Lung (tissue), 12 donors: ENCODE data around the gene COL1A1. TPM values are rescaled to one million over a fixed set of nuclear protein-coding genes. Genes with fewer than 3 reads are reported as not detected.

Experiments used
- ATAC-seq: fragments of 200-7000 bp; cut with Tn5 transposase; one replicate; pipeline ENCODE4 v1.9.1; 2020; ENCODE audit warnings: moderate number of reproducible peaks; ENCODE audit not compliant: insufficient read depth, low FRiP score
- DNase-seq, 3 donors: peaks; one replicate each; pipeline ENCODE4 v3.0.0-alpha.2; 2013 to 2017
- H3K27ac ChIP-seq, 2 donors: one replicate each; pipeline ENCODE4 v1.5.1; 2013; ENCODE audit warnings: mild to moderate bottlenecking in 2 of 2, moderate library complexity in 2 of 2, control low read depth in 1 of 2, inconsistent platforms in 1 of 2, low read depth in 1 of 2, low read length in 1 of 2
- H3K27me3 ChIP-seq, 3 donors: one replicate each; pipeline ENCODE4 v1.5.1; 2013; ENCODE audit warnings: low read length in 2 of 3; ENCODE audit not compliant: control insufficient read depth in 3 of 3, insufficient read depth in 3 of 3
- H3K36me3 ChIP-seq, 4 donors: one replicate each; pipeline ENCODE4 v1.5.1; 2013; ENCODE audit warnings: low read length in 4 of 4, mild to moderate bottlenecking in 1 of 4, moderate library complexity in 1 of 4; ENCODE audit not compliant: control insufficient read depth in 4 of 4, insufficient read depth in 4 of 4
- H3K4me1 ChIP-seq, 5 donors: one replicate each; pipeline ENCODE4 v1.5.1; 2013; ENCODE audit warnings: low read length in 5 of 5, mild to moderate bottlenecking in 2 of 5, moderate library complexity in 1 of 5; ENCODE audit not compliant: control insufficient read depth in 5 of 5, insufficient read depth in 5 of 5
- H3K4me3 ChIP-seq: one replicate; pipeline ENCODE4 v1.5.1; 2013; ENCODE audit warnings: mild to moderate bottlenecking, control low read depth, moderate library complexity
- H3K9ac ChIP-seq, 2 donors: one replicate each; pipeline ENCODE4 v1.5.1; 2013; ENCODE audit warnings: low read length in 2 of 2, control low read depth in 1 of 2; ENCODE audit not compliant: insufficient read depth in 1 of 2
- H3K9me3 ChIP-seq, 4 donors: one replicate each; pipeline ENCODE4 v1.5.1; 2013; ENCODE audit warnings: low read length in 3 of 4, mild to moderate bottlenecking in 1 of 4, moderate library complexity in 1 of 4; ENCODE audit not compliant: control insufficient read depth in 4 of 4, insufficient read depth in 3 of 4
- WGBS, 2 donors: extraction: QIAGEN DNeasy Blood & Tissue Kit; methylation state at CpG; one replicate each; pipeline ENCODE4 v1.1.7; 2013; 5-methylcytosine and 5-hydroxymethylcytosine counted together
- polyA plus RNA-seq, 2 donors: library from polyadenylated mRNA; stranded (reverse); fragments of 200-250 nt; gene quantifications; one replicate each; pipeline ENCODE4 v1.2.1, GENCODE V29; 2013
- total RNA-seq, 2 donors: library from RNA; depleted of rRNA in 1 of 2; stranded (reverse); fragments of >200 nt in 1 of 2; gene quantifications; one replicate each; pipeline ENCODE4 v1.2.1, GENCODE V29; 2014 to 2021
- TF ChIP-seq, protein P1 (sequence below): IDR thresholded peaks from 2 replicates; pipeline ENCODE4 v1.5.1; 2012; ENCODE audit warnings: mild to moderate bottlenecking; ENCODE audit errors: control extremely low read depth, extremely low read depth
- donor health status: control.
- donor health status: control.
- donor health status: Bipolar disorder and iron deficiency.
- donor health status: healthy.
- donor health status: DM: yes; HTN: yes; CAD: no.

The COL1A1 gene
- total and polyA plus RNA-seq, 4 donors, result 30.5 to 1,330 (median 283) TPM

DNA sequence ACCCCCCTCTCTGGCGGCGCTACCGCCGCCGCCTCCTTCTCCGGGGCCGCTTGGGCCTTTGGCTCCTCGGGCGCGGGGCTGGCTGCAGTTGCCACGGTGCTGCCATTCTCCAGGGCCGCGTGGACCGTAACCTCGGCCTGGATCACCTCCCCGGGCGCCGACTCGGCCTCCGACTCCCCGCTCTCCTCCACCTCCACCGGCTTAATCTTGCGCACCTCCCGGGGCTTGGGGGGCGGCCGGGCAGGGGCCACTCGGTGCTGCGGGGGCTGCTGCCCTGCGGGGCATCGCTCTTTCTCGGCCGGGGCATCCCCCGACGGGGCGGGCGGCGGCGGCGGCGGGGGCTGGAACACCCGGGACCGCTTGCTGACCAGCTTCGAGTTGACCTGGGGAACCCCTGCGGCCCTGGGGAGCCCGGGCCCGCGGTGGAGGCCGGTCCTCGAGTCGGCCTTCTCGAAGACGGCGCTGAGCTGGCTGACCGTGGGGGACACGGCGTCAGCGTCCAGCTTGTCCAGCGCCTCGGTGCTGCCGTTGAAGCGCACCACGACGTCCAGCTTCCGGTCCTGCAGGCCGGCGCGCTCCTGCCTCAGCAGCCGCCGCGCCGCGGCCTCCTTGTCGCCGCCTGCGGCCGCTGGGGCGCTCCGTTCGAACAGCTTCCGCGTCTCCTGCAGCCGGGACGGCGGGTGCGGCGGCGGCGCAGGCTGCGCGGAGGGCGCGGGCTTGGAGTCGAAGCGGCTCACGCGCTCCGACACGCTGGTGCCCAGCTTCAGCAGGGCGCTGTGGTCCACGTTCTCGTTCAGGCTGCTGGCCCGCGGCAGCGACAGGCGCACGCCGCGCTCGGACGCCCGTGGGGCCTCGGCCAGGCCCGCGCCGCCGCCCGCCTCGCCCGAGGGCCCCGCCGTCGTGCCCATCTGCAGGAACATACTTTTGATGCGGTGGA, 51.7 kb downstream of the COL1A1 start:
- ATAC-seq, result peak; percentile 12
- Histone ChIP-seq H3K4me3 (peak overlapping the region; percentile 78), H3K4me1 (peaks cover 17 to 46% (median 26%) of the 10 kb centered on the region in 5 donors), H3K27me3 (no peaks in the 10 kb centered on the region), H3K36me3 (peaks cover 0 to 15% (median 5%) of the 10 kb centered on the region in 4 donors), H3K9ac (no peak overlapping the region), H3K27ac (peak overlapping the region; percentile 87 to 89), H3K9me3 (no peaks in the 10 kb centered on the region)
- DNase-seq, result peak; percentile 57 to 73 (median 58)
- WGBS, 2 donors, result 1% methylated on average over 74 to 123 of the region's 123 CpGs
- TF ChIP-seq, protein P1, sequence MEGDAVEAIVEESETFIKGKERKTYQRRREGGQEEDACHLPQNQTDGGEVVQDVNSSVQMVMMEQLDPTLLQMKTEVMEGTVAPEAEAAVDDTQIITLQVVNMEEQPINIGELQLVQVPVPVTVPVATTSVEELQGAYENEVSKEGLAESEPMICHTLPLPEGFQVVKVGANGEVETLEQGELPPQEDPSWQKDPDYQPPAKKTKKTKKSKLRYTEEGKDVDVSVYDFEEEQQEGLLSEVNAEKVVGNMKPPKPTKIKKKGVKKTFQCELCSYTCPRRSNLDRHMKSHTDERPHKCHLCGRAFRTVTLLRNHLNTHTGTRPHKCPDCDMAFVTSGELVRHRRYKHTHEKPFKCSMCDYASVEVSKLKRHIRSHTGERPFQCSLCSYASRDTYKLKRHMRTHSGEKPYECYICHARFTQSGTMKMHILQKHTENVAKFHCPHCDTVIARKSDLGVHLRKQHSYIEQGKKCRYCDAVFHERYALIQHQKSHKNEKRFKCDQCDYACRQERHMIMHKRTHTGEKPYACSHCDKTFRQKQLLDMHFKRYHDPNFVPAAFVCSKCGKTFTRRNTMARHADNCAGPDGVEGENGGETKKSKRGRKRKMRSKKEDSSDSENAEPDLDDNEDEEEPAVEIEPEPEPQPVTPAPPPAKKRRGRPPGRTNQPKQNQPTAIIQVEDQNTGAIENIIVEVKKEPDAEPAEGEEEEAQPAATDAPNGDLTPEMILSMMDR, result no peak

DNA sequence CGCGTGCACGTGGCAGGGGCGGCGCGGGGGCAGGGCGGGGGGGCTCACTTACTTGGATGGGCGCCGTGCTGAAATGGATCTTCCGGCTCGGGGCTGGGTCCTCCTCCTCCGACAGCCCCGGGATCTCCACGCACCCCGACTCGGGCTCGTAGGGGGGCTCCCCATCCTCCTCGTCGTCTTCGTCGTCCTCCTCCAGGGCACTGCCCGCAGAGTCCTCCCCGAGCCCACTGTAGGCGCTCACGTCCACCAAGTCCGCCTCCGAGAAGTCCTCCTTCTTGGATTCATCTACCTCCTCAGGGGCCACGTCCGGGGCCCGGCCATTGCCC, 52.4 kb downstream of the COL1A1 start:
- H3K4me3 ChIP-seq, result peak overlapping the region; percentile 78
- no peak for DNase-seq
- TF ChIP-seq, protein P1, result no peak
- H3K27me3 ChIP-seq, result no peaks in the 10 kb centered on the region
- no peak for ATAC-seq
- no peak overlapping the region for H3K9ac ChIP-seq
- H3K36me3 ChIP-seq, result peaks cover 0 to 21% (median 7%) of the 10 kb centered on the region in 4 donors
- peaks cover 11 to 42% (median 26%) of the 10 kb centered on the region in 5 donors for H3K4me1 ChIP-seq
- no peaks in the 10 kb centered on the region for H3K9me3 ChIP-seq
- peak overlapping the region; percentile 87 to 89 for H3K27ac ChIP-seq
- WGBS, 2 donors, result 0 to 2% methylated on average over 12 to 30 of the region's 30 CpGs

DNA sequence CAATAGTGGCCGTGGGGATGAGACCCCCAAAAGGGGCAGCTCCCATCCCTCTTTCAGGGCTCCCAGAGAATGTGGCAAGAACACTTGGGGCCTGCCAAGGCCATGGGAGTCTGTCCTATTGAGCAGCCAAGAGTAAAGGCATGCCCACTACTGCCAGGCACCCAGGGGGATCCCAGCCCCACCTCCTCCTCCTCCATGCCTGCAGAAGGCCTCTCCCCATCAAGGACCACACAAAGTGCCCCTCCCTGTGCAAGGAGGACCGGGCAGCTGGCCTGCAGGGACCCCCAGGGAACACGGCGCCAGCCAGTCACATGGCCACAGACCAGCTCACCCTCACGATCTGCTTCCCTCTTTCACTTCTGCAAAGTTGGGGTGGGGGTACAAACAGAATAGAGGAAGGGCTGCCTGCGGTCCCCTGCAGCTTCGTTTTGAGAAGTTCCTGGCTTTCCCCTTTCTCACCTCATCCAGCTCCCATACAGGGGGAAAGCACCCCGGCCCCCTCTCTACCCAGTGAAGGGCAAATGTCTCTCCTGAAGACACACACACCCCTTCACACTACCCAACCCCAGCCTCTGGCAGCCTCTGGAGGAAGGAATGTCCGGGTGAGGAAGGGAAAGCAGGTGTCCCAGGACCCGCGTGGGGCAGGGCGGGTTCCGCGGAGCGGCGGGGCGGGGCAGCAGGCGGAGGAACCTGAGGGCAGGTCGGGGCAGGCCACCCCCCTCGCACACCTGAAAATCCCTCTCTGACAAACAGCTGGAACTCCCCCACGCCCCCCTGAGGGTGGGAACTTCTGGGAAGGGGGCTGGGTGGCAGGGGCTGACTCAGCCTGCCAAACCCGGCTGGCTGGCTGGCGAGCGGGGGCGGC, 53.0 kb downstream of the COL1A1 start:
- peak; percentile 47 to 51 (median 48) for DNase-seq
- Histone ChIP-seq H3K27me3 (no peaks in the 10 kb centered on the region), H3K4me3 (peak overlapping the region; percentile 64), H3K9me3 (no peaks in the 10 kb centered on the region), H3K27ac (peak overlapping the region; percentile 71 to 78), H3K9ac (peak overlapping the region in 1 of 2 donors; percentile 32), H3K36me3 (peaks cover 0 to 27% (median 9%) of the 10 kb centered on the region in 4 donors), H3K4me1 (peaks cover 11 to 42% (median 21%) of the 10 kb centered on the region in 5 donors)
- WGBS, 2 donors, result 1% methylated on average over 19 to 25 of the region's 25 CpGs
- peak; percentile 17 for ATAC-seq
- TF ChIP-seq, protein P1, result no peak
